PC-3 (cell line): ENCODE measurements around the gene KATNAL1. TPM values are rescaled to one million over a fixed set of nuclear protein-coding genes. Genes with fewer than 3 reads are reported as not detected.

Experiments
- ATAC-seq: fragments of 200-7000 bp; cut with Tn5 transposase; 2 replicates; pipeline ENCODE4 v1.9.1; 2020; ENCODE audit warnings: mild to moderate bottlenecking, moderate library complexity
- BruUV-seq: library from RNA; stranded (reverse); fragments of 400-500 nt; replicated peaks from 2 replicates; lab custom pipeline; 2021; lab: Mats Ljungman, UMichigan
- CTCF ChIA-PET: fragments of 300-600 bp; sonication (Branson Sonifier 250); formaldehyde crosslinking; loops from one replicate; lab custom pipeline; 2022; ENCODE audit warnings: antibody characterized with exemption; lab: Charles Lee
- POLR2A ChIA-PET: fragments of 300-600 bp; sonication (Branson Sonifier 250); formaldehyde crosslinking; loops from one replicate; lab custom pipeline; 2022; ENCODE audit warnings: antibody characterized with exemption; ENCODE audit not compliant: unreplicated experiment; lab: Charles Lee
- DNase-seq: peaks from one replicate; pipeline ENCODE4 v3.0.0-alpha.2; 2015
- H2AFZ ChIP-seq: fragments of 300-600 bp; sonication (generic); 2 replicates; pipeline ENCODE4 v1.6.0; 2016; ENCODE audit warnings: antibody characterized with exemption, low read length
- H3F3A ChIP-seq: fragments of 300-600 bp; sonication (generic); one replicate; pipeline ENCODE4 v1.6.0; 2017; ENCODE audit warnings: antibody characterized with exemption, low read length, control low read depth, mild to moderate bottlenecking; ENCODE audit not compliant: unreplicated experiment
- H3K27ac ChIP-seq: fragments of 300-600 bp; sonication (generic); 2 replicates; pipeline ENCODE4 v1.5.1; 2016; ENCODE audit warnings: mild to moderate bottlenecking, low read length
- H3K27me3 ChIP-seq: fragments of 300-600 bp; sonication (generic); 2 replicates; pipeline ENCODE4 v1.6.1; 2016; ENCODE audit warnings: low read length, mixed read lengths
- H3K36me3 ChIP-seq: fragments of 300-600 bp; sonication (generic); 2 replicates; pipeline ENCODE4 v1.6.1; 2016; ENCODE audit warnings: low read depth, mixed run types, low read length, mixed read lengths
- H3K4me1 ChIP-seq: fragments of 300-600 bp; sonication (generic); 2 replicates; pipeline ENCODE4 v1.5.1; 2016; ENCODE audit warnings: low read length; ENCODE audit not compliant: insufficient read depth
- H3K4me2 ChIP-seq: fragments of 300-600 bp; sonication (generic); 2 replicates; pipeline ENCODE4 v1.6.0; 2016; ENCODE audit warnings: low read length
- H3K4me3 ChIP-seq: fragments of 300-600 bp; sonication (generic); 2 replicates; pipeline ENCODE4 v1.5.1; 2016; ENCODE audit warnings: mild to moderate bottlenecking, low read length, mixed read lengths
- H3K79me2 ChIP-seq: fragments of 300-600 bp; sonication (generic); 2 replicates; pipeline ENCODE4 v1.6.1; 2017; ENCODE audit warnings: low read length, mixed read lengths
- H3K9ac ChIP-seq: fragments of 300-600 bp; sonication (generic); 2 replicates; pipeline ENCODE4 v1.6.0; 2016; ENCODE audit warnings: mild to moderate bottlenecking, low read length
- H3K9me2 ChIP-seq: fragments of 300-600 bp; sonication (generic); replicated peaks from 2 replicates; pipeline ENCODE4 v1.6.1; 2016; ENCODE audit warnings: mixed run types, low read length, mixed read lengths
- H3K9me3 ChIP-seq: fragments of 300-600 bp; sonication (generic); 2 replicates; pipeline ENCODE4 v1.6.1; 2016; ENCODE audit warnings: low read length, mixed read lengths
- H4K20me1 ChIP-seq: fragments of 300-600 bp; sonication (generic); 2 replicates; pipeline ENCODE4 v1.6.1; 2016; ENCODE audit warnings: low read length, mixed read lengths
- CTCF ChIP-seq: fragments of 300-600 bp; sonication (generic); conservative IDR thresholded peaks from 2 replicates; pipeline ENCODE4 v1.5.1; 2017; ENCODE audit warnings: antibody characterized with exemption, low read depth, mild to moderate bottlenecking, low read length
- EZH2 ChIP-seq: fragments of 300-600 bp; sonication (generic); IDR thresholded peaks from one replicate; pipeline ENCODE4 v1.6.1; 2017; ENCODE audit warnings: antibody characterized with exemption, mild to moderate bottlenecking, low read length; ENCODE audit not compliant: unreplicated experiment
- EZH2phosphoT487 ChIP-seq: fragments of 300-600 bp; sonication (generic); IDR thresholded peaks from 2 replicates; pipeline ENCODE4 v1.6.1; 2018; ENCODE audit warnings: mild to moderate bottlenecking, antibody characterized with exemption, low read length, borderline replicate concordance
- intact Hi-C: fragments of 100-400 bp; cut with micrococcal nuclease; formaldehyde crosslinking; loops from 2 replicates; pipeline ENCODE4 v1.9.0; 2023
- total RNA-seq: library from RNA; depleted of rRNA; stranded (reverse); fragments of >200 nt; gene quantifications from 2 replicates; pipeline ENCODE4 v1.2.3, GENCODE V29; 2014

The KATNAL1 gene
- total RNA-seq, 1 experiment from 2014 or later: 4.3 TPM

- BruUV-seq: no TSS peak
- Histone ChIP-seq H3K36me3 (no peaks in the 10 kb centered on the region), H3F3A (no peaks in the 10 kb centered on the region), H3K27me3 (no peaks in the 10 kb centered on the region), H4K20me1 (no peaks in the 10 kb centered on the region), H3K4me1 (no peaks in the 10 kb centered on the region), H3K9me2 (no peaks in the 10 kb centered on the region), H3K79me2 (no peaks in the 10 kb centered on the region), H3K4me2 (no peak overlapping the region), H3K9ac (no peak overlapping the region), H3K27ac (no peak overlapping the region), H2AFZ (no peak overlapping the region), H3K4me3 (no peak overlapping the region), H3K9me3 (no peaks in the 10 kb centered on the region)
- ChIA-PET CTCF (no interaction called here), POLR2A (no interaction called here)
- TF ChIP-seq EZH2: no peak
- no peak for TF ChIP-seq EZH2phosphoT487
- no peak for TF ChIP-seq CTCF
- intact Hi-C loops: no loop called here
- no peak for ATAC-seq
- no peak for DNase-seq
Observed at GRCh38 chr13:30192320-30193093, 114.8 kb downstream of the KATNAL1 start.

GRCh38 chr13:30191491-30192100, 115.8 kb downstream of the KATNAL1 start:
- Histone ChIP-seq H3K9me2 (no peaks in the 10 kb centered on the region), H3K4me1 (no peaks in the 10 kb centered on the region), H3K9ac (no peak overlapping the region), H3K36me3 (no peaks in the 10 kb centered on the region), H3K79me2 (no peaks in the 10 kb centered on the region), H2AFZ (no peak overlapping the region), H3K4me2 (no peak overlapping the region), H3F3A (no peaks in the 10 kb centered on the region), H3K9me3 (no peaks in the 10 kb centered on the region), H3K27ac (no peak overlapping the region), H4K20me1 (no peaks in the 10 kb centered on the region), H3K27me3 (no peaks in the 10 kb centered on the region), H3K4me3 (no peak overlapping the region)
- BruUV-seq: no TSS peak
- ATAC-seq (peak; percentile 84), DNase-seq (peak; percentile 47)
- ChIA-PET CTCF (no interaction called here), POLR2A (interaction anchor here (0.7 kb wide), 1 partner anchor 478 kb away, joined by 23 read pairs; no protein-coding TSS in a partner anchor)
- TF ChIP-seq CTCF (no peak), EZH2phosphoT487 (no peak), EZH2 (no peak)
- intact Hi-C loops: no loop called here
